ENCODE data around the gene CWF19L2.
"Not testable (repeated sequence)": the region's sequence is repeated elsewhere in the genome, so short reads cannot be mapped to it uniquely, and the experiment has no call there.

The CWF19L2 gene

GRCh38 chr11:107430525-107430924 is 27.1 kb downstream of the CWF19L2 start:
- no peak for DNase-seq

GRCh38 chr11:107427569-107428180 is 29.9 kb downstream of the CWF19L2 start:
- DNase-seq, result no peak

GRCh38 chr11:107413352-107413751 is 44.3 kb downstream of the CWF19L2 start:
- no peak for DNase-seq

GRCh38 chr11:107408762-107409211 is 48.8 kb downstream of the CWF19L2 start:
- DNase-seq, result no peak

- no peak for DNase-seq
Observed at GRCh38 chr11:107405260-107405659, 52.4 kb downstream of the CWF19L2 start.

GRCh38 chr11:107401131-107401530 is 56.5 kb downstream of the CWF19L2 start:
- DNase-seq, result not testable (repeated sequence)

GRCh38 chr11:107397357-107397756 is 60.3 kb downstream of the CWF19L2 start:
- no peak for DNase-seq

- DNase-seq, result no peak
Observed at GRCh38 chr11:107392611-107393010, 65.0 kb downstream of the CWF19L2 start.

- not testable (repeated sequence) for DNase-seq
Observed at GRCh38 chr11:107390701-107391100, 66.9 kb downstream of the CWF19L2 start.

- DNase-seq, result no peak
Observed at GRCh38 chr11:107387666-107388065, 70.0 kb downstream of the CWF19L2 start.

- DNase-seq, result no peak
Observed at GRCh38 chr11:107385361-107385981, 72.2 kb downstream of the CWF19L2 start.

- no peak for DNase-seq
Observed at GRCh38 chr11:107384144-107384852, 73.3 kb downstream of the CWF19L2 start.

GRCh38 chr11:107372439-107372838 is 85.2 kb downstream of the CWF19L2 start:
- no peak for DNase-seq

- no peak for DNase-seq
Observed at GRCh38 chr11:107370390-107370789, 87.2 kb downstream of the CWF19L2 start.

GRCh38 chr11:107359701-107360100 is 97.9 kb downstream of the CWF19L2 start:
- no peak for DNase-seq

GRCh38 chr11:107357877-107358276 is 99.7 kb downstream of the CWF19L2 start:
- no peak for DNase-seq

- no peak for DNase-seq
Observed at GRCh38 chr11:107354780-107355179, 102.8 kb downstream of the CWF19L2 start.

- no peak for DNase-seq
Observed at GRCh38 chr11:107337917-107338316, 119.7 kb downstream of the CWF19L2 start.

GRCh38 chr11:107331728-107332127 is 125.9 kb downstream of the CWF19L2 start:
- no peak for DNase-seq

GRCh38 chr11:107329164-107329563 is 128.5 kb downstream of the CWF19L2 start:
- no peak for DNase-seq

- DNase-seq, result no peak
Observed at GRCh38 chr11:107316426-107316825, 141.2 kb downstream of the CWF19L2 start.

GRCh38 chr11:107307991-107308390 is 149.6 kb downstream of the CWF19L2 start:
- DNase-seq, result no peak

GRCh38 chr11:107301878-107302277 is 155.7 kb downstream of the CWF19L2 start:
- DNase-seq, result no peak

- DNase-seq, result no peak
Observed at GRCh38 chr11:107293677-107294344, 163.8 kb downstream of the CWF19L2 start.

All from activated CD4-positive, alpha-beta T cell treated with anti-CD3 and anti-CD28 coated beads, Interleukin-2, amount 50 U/mL, for 1 hour (primary cell).